ENCODE results near the gene GRM1. TPM values are rescaled to one million over a fixed set of nuclear protein-coding genes. Genes with fewer than 3 reads are reported as not detected.
"Not testable (repeated sequence)": the region's sequence is repeated elsewhere in the genome, so short reads cannot be mapped to it uniquely, and the experiment has no call there.

GRM1 gene
- polyA plus RNA-seq, 1 experiment: 0.01 TPM

GRCh38 chr6:146224988-146225387, 196.1 kb downstream of the GRM1 start:
- no peak overlapping the region for H3K27ac ChIP-seq (ENCODE audit: low read depth, low read length)
- H3K27me3 ChIP-seq (ENCODE audit: control insufficient read depth, insufficient read depth, low read length): no peaks in the 10 kb centered on the region
- ChIA-PET CTCF (no interaction called here), POLR2A (no interaction called here)
- H3K4me3 ChIP-seq (ENCODE audit: low read depth, low read length): no peak overlapping the region
- no peak for DNase-seq (ENCODE audit: low read depth, low spot score)
- TF ChIP-seq, protein P1, sequence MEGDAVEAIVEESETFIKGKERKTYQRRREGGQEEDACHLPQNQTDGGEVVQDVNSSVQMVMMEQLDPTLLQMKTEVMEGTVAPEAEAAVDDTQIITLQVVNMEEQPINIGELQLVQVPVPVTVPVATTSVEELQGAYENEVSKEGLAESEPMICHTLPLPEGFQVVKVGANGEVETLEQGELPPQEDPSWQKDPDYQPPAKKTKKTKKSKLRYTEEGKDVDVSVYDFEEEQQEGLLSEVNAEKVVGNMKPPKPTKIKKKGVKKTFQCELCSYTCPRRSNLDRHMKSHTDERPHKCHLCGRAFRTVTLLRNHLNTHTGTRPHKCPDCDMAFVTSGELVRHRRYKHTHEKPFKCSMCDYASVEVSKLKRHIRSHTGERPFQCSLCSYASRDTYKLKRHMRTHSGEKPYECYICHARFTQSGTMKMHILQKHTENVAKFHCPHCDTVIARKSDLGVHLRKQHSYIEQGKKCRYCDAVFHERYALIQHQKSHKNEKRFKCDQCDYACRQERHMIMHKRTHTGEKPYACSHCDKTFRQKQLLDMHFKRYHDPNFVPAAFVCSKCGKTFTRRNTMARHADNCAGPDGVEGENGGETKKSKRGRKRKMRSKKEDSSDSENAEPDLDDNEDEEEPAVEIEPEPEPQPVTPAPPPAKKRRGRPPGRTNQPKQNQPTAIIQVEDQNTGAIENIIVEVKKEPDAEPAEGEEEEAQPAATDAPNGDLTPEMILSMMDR (IDR thresholded peaks at IDR 0.05; ENCODE audit: low read depth, low read length): no peak
- H3K9me3 ChIP-seq (ENCODE audit: control insufficient read depth, insufficient read depth, low read length): no peaks in the 10 kb centered on the region

- H3K27me3 ChIP-seq (ENCODE audit: control insufficient read depth, insufficient read depth, low read length): no peaks in the 10 kb centered on the region
- TF ChIP-seq, protein P1 (IDR thresholded peaks at IDR 0.05; ENCODE audit: low read depth, low read length): no peak
- H3K27ac ChIP-seq (ENCODE audit: low read depth, low read length): no peak overlapping the region
- DNase-seq (ENCODE audit: low read depth, low spot score): no peak
- H3K4me3 ChIP-seq (ENCODE audit: low read depth, low read length): no peak overlapping the region
- POLR2A ChIA-PET: no interaction called here
- H3K9me3 ChIP-seq (ENCODE audit: control insufficient read depth, insufficient read depth, low read length): no peaks in the 10 kb centered on the region
- CTCF ChIA-PET: no interaction called here
Observed at GRCh38 chr6:146240322-146240721, 211.5 kb downstream of the GRM1 start.

DNA sequence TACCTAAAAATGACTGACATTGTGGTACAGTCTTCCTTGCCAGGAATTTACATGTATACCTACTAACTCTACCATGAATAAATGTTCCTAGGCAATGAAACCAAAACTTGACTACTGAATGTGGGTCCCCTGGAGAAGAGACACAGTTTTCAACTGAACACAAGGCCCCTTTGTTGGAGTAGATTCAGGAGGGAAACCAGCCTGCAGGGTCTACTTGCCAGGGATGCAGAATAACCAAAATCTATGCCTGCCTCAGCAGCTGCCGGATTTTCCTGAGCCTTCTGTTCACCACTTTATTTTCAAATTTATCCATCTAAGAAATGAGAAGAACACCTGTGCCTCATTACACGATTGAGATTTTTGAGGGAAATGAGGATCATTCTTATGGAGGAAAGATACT, 211.9 kb downstream of the GRM1 start:
- CTCF ChIA-PET: no interaction called here
- POLR2A ChIA-PET: no interaction called here
- no peak overlapping the region for H3K4me3 ChIP-seq (ENCODE audit: low read depth, low read length)
- no peaks in the 10 kb centered on the region for H3K27me3 ChIP-seq (ENCODE audit: control insufficient read depth, insufficient read depth, low read length)
- no peak overlapping the region for H3K27ac ChIP-seq (ENCODE audit: low read depth, low read length)
- no peaks in the 10 kb centered on the region for H3K9me3 ChIP-seq (ENCODE audit: control insufficient read depth, insufficient read depth, low read length)
- no peak for DNase-seq (ENCODE audit: low read depth, low spot score)
- TF ChIP-seq, protein P1 (IDR thresholded peaks at IDR 0.05; ENCODE audit: low read depth, low read length): no peak

DNA sequence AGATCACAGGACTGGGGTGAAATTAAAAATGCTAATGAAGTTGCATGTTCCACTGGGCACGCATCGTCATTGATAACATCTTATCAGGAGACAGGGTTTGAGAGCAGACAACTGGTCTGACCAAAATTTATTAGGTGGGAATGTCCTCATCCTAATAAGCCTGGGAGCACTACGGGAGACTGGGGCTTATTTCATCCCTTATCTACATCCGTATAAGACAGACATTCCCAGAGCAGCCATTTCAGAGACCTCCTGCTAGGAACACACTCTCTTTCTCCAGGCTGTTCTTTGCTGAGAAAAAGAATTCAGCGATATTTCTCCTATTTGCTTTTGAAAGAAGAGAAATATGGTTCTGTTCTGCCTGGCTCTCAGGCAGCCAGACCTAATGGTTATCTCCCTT, 214.8 kb downstream of the GRM1 start:
- H3K9me3 ChIP-seq (ENCODE audit: control insufficient read depth, insufficient read depth, low read length); H3K27me3 ChIP-seq (ENCODE audit: control insufficient read depth, insufficient read depth, low read length); CTCF ChIA-PET; POLR2A ChIA-PET; DNase-seq (ENCODE audit: low read depth, low spot score); H3K27ac ChIP-seq (ENCODE audit: low read depth, low read length); H3K4me3 ChIP-seq (ENCODE audit: low read depth, low read length): not testable (repeated sequence)

DNA sequence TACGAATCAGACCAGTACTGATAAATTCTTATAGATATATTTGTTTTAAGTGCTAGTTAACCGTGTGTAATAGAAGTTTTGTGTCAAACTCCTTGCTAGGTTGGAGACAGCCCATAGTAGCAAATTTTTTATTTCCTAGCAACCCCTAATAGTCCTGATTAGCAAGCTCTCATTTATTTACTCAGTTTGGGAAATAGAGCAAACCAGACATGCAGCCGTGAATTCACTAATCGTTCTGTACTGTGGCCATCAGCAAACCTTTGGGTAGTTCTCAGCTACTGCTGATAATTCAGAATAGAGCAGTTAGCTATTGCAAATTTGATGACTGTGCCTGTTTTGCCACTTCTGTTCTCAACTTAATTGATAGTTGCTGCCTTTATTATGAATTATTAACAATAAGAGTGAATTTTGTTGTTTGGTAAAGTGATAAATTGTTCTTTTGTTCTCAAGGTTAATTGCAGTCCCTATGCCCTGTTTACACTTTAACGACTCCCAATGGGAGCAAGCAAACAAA, 215.8 kb downstream of the GRM1 start:
- no peak overlapping the region for H3K27ac ChIP-seq (ENCODE audit: low read depth, low read length)
- TF ChIP-seq, protein P1 (IDR thresholded peaks at IDR 0.05; ENCODE audit: low read depth, low read length): no peak
- H3K9me3 ChIP-seq (ENCODE audit: control insufficient read depth, insufficient read depth, low read length): no peaks in the 10 kb centered on the region
- DNase-seq (ENCODE audit: low read depth, low spot score): no peak
- CTCF ChIA-PET: no interaction called here
- H3K27me3 ChIP-seq (ENCODE audit: control insufficient read depth, insufficient read depth, low read length): no peaks in the 10 kb centered on the region
- POLR2A ChIA-PET: no interaction called here
- no peak overlapping the region for H3K4me3 ChIP-seq (ENCODE audit: low read depth, low read length)

DNA sequence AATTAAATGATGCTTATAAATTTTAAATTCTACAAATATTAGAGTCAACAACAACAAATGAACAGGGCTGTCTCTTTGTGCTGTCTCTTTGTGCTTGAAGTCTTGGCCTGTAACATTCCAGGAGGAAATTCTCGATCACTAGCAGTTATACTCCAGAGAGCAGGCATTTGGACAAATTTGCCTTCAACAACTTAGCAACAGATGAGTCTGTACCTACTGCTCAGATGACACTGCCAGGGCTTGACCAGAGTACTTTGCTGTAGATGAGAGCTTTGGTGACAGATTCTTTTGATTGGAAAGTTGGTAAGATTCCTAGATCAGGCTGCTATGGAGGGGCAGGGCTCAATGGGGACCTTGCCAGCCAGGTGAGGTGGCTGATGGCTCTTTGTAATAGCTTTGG, 217.2 kb downstream of the GRM1 start:
- DNase-seq (ENCODE audit: low read depth, low spot score): no peak
- POLR2A ChIA-PET: no interaction called here

More for the DNA sequence above, 217.2 kb downstream of the GRM1 start:
- CTCF ChIA-PET: no interaction called here
- TF ChIP-seq, protein P1 (IDR thresholded peaks at IDR 0.05; ENCODE audit: low read depth, low read length): no peak
- Histone ChIP-seq H3K9me3 (ENCODE audit: control insufficient read depth, insufficient read depth, low read length) (no peaks in the 10 kb centered on the region), H3K27ac (ENCODE audit: low read depth, low read length) (no peak overlapping the region), H3K27me3 (ENCODE audit: control insufficient read depth, insufficient read depth, low read length) (no peaks in the 10 kb centered on the region), H3K4me3 (ENCODE audit: low read depth, low read length) (no peak overlapping the region)
